Measurements from ENCODE around the gene PTPRE.

Gene PTPRE

DNA sequence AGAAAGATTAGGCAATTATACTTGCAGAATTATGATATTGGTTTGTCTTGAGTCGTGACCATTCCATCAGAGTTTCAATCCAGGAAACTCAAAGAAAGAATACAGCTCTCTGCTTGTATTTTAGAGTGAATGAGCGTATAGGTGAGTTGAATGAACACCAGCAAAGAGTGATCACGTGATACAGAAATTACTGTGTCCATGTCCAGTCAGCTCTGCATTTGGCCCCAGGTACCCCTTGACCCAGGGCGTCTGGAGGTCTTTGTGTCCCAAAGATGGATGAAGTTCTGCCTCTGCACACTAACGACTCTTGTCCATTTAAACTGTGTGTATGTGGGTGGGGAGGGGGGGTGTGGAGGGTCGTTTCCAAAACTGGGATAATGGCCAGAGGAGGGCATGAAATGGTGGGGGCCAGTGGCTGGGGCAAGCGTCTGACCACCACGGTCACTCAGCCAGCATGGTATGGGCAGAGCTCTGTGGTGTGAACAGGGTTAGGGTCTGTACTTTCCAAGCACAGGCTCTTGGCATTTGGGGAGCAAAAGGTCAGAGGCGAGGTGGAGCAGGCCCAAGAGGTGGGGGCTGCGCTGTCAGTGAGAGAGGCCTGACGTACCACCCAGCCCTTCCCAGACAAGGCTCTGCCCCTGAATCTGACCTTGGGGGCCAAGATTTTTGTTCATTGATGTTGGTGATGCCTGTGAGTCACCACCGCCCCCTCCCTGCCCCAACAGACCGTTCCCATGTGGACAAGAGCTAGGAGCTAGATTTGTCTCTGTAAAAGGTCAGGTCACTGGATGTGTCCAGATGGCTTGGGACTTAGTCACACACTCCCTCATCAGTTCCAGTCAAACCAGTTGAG lies 1.4 kb downstream of the PTPRE start:
- DNase-seq = peak in 1 of 2 experiments; percentile 29

DNA sequence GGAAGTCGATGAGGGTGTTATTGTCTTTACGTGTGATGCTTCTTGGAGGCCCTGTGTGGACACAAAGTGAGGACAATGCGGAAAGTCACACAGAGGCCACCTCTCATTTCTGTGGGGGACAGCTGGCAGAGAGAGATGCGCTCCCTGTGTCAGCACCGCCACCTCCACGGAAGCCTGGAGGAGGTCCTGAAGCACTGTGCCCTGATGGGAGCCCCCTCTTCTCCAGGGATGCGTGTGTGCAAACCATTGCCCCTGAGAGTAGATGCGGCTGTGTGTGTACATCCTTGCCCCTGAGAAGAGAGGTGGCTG lies 2.0 kb downstream of the PTPRE start:
- DNase-seq = no peak

DNA sequence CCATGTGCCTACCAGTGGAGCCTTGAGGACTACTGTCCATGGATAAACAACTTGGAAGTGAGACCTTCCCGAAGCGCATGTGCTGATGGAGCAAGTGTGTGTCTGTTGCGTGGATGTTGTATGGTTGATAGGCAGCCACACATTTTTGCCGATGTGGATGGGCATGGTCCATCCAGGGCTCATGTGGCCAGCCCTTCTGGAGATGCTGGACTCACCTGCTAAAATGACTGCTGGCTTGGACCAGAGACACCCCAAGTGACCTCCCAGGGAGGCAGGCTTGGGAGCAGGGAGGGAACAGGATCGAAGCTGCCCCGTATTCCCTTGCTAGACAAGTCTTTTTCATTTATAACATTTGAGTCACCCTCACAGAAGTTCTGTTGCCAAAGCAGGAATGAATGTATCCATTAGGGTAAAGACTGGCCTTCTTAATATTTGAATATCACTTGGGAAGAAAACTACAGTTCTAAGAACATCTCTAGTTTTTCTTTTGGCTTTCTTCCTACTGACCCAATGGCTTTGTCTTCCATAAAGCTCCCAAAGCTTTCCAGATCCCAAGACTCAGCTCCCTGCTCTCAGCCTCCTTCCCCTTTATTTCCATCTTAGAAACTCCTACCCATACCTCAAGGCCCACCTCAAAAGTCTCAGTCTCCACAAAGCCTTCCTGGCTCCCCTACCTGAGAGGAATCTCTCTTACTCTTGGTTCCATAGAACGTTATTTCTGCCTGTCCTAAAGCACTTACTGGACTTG lies 3.0 kb downstream of the PTPRE start:
- no peak for DNase-seq

DNA sequence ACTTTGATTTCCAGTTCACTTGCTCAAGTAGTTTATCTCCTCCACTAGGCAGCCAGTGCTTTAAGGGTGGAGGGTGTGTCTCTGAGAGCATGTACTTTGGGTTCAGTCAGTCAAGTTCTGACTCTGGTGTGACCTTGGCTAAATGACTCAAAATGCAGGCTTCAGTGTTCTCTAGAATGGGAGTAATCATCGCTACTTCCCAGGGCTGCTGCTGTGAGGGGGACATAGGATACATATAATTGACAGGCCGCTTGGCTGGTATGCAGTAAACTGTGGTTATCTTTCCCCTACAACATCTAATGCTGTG lies 3.5 kb downstream of the PTPRE start:
- no peak for DNase-seq

DNA sequence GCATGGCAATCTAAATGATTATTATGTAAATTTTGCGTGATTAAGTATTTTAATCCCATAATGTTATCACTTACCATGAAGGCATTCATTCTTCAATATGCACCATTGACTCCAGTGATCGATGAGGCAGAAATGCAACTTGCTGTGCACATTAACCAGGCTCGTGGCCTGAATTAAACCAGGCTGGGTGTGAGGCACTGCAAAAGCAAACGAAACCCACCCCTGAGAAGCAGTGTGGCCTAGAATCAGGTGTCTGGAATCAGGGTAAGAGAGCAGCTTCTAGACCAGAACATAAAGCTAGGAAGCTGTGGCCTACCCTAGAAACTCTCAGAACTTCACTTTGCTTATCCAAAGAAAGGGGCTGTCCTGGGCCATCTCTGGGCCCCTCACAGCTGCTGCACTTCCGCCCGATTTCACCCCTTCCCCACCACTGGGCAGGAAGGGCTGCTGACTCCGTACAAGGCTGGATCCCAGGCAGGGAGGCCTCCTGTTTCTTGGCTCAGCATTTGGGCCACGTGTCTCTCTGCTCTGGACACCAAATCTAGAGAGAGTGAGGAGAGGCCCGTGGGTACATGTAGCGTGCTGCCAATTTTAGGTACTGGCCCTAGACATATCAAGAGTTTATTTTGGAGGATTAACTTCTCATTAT lies 4.4 kb downstream of the PTPRE start:
- no peak for DNase-seq

DNA sequence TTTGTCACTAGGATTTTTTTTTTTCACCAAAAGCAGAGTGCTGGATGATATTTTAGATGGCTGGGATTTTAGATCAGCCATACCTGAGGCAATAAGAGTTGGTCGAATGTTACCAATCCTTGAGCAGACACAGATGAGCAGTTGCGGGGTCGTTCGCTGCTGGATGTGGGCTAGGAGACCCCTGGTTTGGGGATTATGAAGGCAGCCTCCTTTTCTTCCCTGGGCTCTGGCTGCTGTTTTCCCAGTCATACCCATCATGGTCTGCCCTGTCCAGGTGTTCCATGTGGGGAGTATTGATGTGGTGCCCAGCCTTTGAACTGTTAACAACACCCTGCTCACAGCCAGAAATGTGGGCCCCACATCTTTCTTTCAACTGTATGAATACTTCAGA lies 5.0 kb downstream of the PTPRE start:
- DNase-seq = no peak

DNA sequence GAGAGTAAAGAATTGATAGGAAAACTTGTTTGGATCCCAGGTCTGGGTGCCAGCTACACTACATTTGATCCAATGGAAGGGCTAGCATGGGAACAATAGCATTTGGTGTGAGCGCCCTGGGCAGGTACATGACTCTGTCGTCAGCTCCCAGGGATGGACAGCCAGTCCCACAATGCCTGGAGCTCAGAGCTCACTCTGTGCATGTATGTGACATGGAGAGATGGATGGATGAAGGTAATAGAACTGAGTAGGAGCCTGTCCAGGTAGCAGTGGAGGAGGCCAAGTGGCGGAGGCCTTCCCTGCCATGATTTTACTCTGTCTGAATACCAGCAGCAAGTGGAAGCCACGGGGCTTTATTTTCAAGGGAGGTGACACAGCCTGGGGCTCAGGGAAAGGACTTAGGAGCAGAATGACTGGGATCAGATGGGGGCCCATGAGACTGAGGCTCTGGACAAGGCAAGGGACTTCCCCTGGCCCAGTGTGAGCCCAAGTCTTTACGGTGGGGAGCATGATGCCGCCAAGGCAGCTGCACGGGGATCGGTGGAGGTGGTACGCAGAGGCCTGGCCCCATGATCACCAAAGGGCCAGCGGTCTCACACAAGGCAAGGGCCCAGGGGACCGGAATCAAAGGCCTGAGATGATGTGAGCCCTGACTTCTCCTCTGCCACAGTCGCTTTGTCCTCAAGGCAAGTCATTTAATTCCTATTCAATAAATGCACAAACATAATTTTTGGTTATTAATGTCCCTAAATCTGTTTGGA lies 5.9 kb downstream of the PTPRE start:
- no peak for DNase-seq

DNA sequence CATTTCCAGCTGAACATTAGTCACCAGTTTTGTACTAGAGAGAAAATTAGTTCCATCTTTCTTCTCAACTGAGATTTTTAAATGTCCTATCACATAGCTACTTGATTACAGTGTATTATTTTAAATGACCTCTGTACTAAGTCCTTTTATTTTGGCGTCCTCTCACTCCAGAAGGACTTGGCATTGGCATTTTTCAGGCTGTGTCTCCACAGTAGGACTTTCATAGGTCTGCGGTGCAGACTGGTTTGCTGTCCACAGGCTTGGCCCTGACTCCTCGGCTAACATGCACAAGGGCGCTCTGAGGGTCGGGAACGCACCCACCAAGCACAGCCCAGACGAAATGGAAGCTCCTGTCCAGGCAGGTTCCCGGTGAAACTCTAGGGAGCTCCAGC lies 6.5 kb downstream of the PTPRE start:
- no peak for DNase-seq

DNA sequence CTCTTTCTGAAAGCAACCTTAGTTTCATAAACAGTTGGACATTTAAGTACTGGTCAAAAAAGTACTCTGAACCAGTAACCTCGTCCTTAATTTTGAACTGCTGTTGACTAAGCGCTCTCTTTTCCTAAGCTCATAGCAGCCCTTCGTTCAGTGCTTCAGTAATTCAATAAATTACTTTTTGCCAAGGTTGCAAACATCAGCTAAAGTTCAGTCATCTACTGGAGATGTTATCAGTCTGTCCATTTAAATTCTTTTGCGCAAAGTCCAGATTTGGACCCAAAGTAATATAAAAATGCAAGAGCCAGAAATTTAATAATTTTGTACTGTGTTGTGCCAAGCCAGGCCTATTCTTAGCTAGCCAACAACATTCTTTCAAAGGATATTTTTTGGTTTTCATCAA lies 8.4 kb downstream of the PTPRE start:
- DNase-seq = no peak

DNA sequence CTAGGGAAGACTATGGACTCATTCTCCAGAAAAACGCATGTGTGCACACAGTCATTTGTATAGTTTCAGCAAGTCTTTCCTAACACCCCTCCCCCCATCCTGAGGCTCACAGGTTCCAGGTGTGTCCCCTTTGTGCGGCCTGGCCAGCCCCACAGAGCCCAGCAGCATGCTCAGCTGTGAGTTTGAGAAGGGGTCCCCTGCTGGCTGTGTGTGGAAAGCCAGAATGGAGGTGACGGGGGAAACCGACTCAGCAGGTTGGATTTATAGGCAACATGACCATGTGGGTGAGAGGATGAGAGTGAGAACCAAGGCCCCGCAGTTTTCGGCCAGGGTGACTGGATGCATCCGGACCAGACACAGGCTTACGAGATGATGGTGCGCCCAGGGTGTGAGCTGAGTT lies 9.9 kb downstream of the PTPRE start:
- DNase-seq = no peak

DNA sequence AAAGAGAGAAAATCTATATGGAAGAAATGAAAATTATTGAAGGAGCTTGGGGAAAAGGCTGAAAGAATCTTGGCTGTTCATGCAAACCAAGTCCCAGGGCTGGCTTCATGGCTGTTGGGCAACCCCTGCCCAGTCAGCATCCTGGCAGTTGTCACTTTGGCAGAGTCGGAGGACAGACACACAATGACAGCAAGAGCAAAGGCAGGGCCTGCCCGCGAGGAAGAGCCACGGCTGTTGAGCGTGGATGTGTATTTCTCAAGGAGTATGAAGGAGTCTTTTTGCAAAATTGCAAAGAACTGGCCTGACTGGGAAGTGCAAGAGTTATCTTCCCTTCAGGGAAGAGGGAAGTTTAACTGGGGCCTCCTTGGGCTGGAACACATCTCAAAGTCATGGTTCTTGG lies 11.7 kb downstream of the PTPRE start:
- DNase-seq = no peak

DNA sequence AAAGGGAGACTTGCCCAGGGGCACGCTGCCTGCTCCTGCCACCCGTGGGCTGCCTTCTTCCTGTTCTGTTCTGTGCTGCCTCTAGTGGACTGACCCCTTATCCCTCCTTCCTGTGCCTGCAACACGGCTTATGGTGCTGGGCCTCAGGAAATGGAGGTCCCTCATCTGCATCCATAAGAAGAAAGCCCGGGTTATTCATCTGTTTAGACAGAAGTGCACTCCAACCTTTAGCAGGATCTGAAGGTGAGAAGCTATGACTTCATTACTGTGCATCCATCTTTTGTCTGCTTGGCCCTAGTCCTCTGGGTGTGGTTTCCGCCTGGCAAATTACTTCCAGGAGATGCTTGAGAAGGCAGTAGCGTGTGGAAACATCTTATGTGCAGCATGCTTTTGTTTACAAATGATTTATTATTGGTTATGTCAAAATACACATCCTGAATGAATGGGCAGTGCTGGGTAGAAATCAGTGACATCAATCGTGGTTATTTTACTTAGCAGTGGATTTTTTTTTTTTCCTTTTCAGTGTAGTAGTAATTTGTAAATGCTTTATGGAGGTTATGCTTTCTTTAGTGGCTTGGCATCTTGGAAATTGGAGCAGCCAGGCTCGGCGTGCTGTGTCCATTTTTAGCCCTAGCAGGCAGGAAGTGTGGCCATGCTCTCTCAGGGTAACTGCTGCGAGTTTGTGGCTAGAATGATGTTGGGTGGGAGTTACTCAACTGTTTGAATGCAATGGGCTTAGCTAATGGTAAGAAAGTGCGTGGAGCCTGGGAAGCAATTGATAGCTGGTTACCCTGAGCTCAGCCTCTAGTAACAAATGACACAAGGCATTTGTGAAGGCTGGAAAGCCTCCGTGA lies 12.7 kb downstream of the PTPRE start:
- peak; percentile 6 to 25 for DNase-seq

DNA sequence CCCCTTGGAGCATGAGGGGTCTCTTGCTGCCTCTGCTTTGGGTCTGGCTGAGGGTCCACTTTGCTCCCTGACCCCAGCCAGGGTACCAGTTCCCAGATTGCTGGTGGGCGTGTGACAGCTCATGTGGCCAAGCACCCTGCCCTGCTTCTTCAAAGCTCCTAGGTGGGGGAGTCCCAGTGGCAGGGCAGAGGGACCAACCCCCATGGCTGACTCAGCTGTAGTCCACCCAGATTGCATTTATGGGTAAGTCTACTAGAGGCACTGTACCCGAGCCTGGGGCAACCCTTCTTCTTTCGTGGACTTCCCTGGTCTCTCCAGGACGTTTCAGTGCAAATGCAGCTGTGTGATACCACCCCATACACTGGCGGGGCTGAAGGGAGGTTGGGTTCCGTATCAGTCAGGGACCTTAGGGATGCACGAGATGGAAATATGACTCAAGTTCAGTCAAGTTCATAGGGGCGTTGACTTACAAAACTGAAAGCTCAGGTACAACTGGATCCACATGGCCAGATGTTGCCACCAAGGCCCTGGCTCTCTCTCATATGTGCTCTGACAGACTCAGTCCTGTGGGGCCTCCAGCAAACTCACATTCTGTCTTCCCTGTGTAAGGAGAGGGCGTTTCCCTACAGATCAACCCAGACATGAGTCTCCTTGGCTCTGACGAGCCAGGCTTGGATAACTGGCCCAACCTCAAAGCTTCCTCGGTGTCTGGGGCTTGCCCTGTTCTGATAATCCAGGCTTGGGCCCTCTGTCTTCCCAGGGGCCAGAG lies 13.6 kb downstream of the PTPRE start:
- no peak for DNase-seq

DNA sequence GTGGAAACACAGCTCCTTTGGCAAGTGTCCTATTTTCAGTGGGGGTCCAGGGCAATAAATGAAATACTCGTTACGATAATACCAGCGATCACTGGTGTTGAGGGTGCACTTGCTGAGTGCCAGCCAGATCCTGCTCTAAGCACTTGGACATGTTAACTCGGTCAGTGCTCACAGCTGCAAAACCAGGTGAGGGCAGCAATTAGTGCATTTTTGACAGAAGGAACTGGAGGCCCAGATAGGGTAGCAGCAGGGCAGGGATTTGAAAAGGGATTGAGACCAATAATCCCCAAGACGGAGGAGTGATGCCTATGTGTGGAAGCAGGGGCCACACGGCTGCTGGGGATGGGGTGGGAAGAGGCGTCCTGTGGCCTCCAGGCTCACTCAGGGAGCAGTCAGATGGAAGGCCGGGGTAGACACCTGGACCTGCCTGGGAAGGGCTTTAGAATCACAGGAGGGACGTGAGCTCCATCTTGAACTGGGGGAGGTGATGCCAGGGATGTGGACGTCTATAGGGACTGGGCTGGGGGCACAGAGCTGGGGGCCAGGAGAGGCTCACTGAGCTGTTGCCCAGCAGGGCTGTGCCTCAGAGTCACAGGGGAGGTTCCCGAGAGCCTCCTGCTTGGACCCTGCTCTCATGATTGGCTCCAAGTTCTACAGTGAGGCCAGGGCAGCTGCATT lies 14.3 kb downstream of the PTPRE start:
- no peak for DNase-seq

DNA sequence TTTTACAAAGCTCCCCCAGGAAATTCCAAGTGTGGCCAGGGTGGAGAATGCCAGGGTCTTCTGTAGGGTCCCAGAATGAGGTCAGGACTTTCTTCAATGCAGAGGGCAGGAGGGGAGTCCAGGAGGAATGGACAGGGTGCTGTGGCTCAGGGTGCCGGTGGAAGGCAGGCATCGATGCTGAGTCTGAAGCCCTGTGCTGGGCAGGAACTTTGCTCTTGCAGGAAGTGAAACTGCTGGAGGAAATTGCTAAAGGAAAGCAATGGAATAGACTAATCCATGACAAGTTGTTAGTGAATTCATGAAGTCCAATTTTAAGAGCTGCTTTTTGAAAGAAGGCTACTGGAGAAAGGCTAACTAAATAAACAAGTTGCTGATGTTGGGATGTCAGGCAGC lies 14.8 kb downstream of the PTPRE start:
- no peak for DNase-seq

DNA sequence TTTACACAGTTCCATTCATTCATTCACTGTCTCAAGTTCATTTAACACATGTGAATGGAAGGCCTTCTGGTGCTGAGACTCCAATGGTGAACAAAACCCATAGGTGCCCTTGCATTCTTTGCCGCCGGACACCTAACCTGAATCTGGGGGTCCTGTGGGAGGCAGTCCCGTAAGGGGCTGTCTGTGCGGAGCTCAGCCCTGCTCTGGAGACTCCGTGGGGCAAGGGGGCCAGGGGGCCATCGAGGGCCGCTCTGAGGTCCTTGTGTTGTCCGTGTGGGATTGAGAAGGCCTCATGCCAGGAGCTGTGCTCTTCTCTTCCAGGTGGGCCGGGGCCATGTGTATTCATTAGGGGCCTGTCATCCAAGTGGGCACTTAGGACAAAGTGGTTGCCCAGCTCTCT lies 15.3 kb downstream of the PTPRE start:
- no peak for DNase-seq

DNA sequence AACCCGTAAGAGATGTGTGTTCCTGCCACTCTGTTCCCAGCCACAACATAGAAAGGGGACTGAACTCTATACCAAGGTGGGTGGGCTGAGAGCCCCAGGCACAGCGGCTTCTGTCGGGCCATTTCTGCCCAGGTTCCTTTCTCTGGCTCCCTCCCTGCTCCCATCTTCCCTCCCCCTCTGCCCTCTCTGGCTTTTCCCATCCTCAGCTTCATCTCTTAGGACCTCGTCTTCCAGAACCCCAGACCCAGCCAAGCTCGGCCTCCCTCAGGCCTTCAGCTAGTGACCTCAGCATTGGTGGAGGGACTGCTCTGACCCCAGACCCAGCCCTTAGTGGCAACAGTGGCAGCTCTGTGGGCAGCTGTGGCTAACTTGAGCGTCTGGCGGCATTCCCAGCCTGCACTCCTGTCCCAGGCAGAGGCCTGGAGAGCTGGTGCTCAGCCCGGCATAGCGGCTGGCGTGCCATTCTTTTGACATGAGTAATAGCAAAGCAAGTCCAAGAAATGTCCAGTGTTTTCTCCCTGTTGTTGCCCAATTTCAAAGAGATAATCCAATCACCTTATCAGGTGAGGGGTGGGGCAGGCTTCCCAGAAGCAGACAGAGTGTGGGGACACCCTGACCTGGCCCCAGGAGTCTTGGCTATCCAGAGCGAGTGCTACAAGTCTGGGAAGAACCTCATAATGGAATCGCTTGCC lies 15.9 kb downstream of the PTPRE start:
- no peak for DNase-seq

DNA sequence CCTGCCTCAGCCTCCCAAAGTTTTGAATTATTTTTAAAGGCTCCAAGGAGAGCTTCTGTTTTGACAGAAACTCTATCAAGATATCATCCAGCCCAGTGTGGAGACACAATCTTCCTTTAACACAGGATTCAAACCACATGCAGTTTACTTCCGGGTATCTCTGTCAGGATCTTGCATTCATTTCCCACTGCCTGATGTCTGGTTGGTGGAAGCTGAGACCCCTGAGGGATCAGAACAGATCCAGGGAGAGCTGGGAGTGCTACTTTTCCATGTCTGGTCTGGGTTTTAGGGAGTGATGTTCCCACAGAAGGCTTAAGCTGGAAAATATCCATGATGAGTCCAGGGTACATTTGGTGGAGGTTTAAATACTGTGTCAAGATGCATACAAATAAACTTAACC lies 16.7 kb downstream of the PTPRE start:
- no peak for DNase-seq

DNA sequence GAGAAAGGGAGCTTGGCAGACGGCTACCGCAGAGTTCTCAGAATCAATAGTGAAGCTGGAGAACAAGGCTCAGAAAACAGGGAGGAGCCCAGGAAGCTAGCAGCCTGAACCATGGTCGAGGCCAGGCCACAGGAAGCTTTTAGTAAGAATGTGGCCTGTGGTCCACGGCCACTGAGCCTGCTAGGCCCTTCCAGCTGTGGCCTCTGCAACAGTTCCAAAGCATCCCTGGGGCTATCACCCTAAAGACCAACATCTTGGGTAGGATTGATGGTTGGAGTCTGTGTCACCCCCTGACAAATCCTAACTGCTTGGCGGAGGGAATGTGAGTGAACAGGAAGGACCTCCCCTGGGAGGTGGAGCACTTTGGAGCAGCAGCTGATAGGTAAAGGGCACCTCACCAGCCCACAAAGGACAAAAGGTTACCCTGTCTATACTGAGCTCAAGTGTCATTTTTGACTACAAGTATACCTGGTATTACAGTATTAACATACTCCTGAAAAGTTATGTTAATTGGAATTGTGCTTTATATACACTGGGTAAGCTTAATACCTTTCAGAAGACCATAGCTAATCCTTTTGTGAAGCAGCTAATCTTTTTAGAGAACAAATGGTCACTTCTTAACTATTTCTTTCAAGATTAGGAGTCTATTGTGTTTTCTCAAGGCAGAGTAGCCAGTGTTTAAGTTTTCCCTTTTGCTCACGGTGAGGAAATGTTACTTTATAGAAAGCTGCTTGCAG lies 18.7 kb downstream of the PTPRE start:
- no peak for DNase-seq

DNA sequence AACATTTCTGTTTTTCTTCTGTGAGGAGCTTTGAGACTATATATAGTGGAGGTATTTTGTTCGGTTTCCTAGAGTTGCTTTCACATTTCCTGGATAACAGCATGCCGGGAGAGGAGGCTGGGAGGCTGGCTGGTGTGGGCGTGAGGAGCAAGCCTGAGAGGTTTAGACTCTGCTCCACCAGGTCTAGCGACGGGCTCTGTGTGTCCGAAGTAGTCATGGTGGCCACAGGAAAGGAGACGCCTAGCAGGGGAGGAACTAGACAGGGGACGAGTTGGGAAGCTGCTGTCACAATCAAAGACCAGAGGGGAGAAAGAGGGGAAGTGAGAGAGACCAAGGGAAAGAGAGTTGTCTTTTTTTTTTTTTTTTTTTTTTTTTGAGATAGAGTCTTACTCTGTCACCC lies 19.6 kb downstream of the PTPRE start:
- DNase-seq = no peak

Data from NCI-H526 (cell line).